Stomach (tissue), 9 donors: Measurements from ENCODE around the gene ACP5. TPM values are rescaled to one million over a fixed set of nuclear protein-coding genes. Genes with fewer than 3 reads are reported as not detected.

Experiments
- DNase-seq, 2 donors: peaks; one replicate each; pipeline versions ENCODE4 v3.0.0 to v3.0.0-alpha.2; 2013 to 2019
- H3K27ac ChIP-seq, 5 donors: fragments of 200-600 bp in 4 of 5; sonication (generic) in 4 of 5; one replicate each; pipeline ENCODE4 v1.5.1; 2013 to 2019; ENCODE audit warnings: mild to moderate bottlenecking in 1 of 5, moderate library complexity in 1 of 5
- H3K27me3 ChIP-seq, 3 donors: fragments of 200-600 bp; sonication (generic); one replicate each; pipeline ENCODE4 v1.5.1; 2017 to 2019; ENCODE audit warnings: mixed run types in 1 of 3
- H3K36me3 ChIP-seq, 4 donors: fragments of 200-600 bp; sonication (generic); 1 replicate in 3 of 4; 2 replicates in 1 of 4; pipeline ENCODE4 v1.5.1; 2016 to 2019
- H3K4me1 ChIP-seq, 4 donors: fragments of 200-600 bp; sonication (generic); one replicate each; pipeline ENCODE4 v1.5.1; 2016 to 2019
- H3K4me3 ChIP-seq, 4 donors: fragments of 200-600 bp; sonication (generic) in 3 of 4; one replicate each; pipeline ENCODE4 v1.5.1; 2016 to 2019; ENCODE audit warnings: mild to moderate bottlenecking in 1 of 4
- H3K9me3 ChIP-seq, 4 donors: fragments of 200-600 bp; sonication (generic); one replicate each; pipeline ENCODE4 v1.5.1; 2016 to 2019
- CTCF ChIP-seq, 7 experiments: fragments of 450-650 bp in 4 of 7; fragments of 200-600 bp in 3 of 7; sonication (generic) in 3 of 7; IDR thresholded peaks; one replicate each; pipeline ENCODE4 v1.5.1; 2016 to 2019; ENCODE audit warnings: antibody characterized with exemption in 7 of 7, control low read depth in 2 of 7, mild to moderate bottlenecking in 1 of 7
- EP300 ChIP-seq: sonication (generic); formaldehyde crosslinking; IDR thresholded peaks from one replicate; pipeline ENCODE4 v1.6.1; 2017; ENCODE audit warnings: antibody characterized with exemption
- POLR2A ChIP-seq, 4 donors: fragments of 450-650 bp; IDR thresholded peaks; one replicate each; pipeline ENCODE4 v1.6.1; 2016; ENCODE audit warnings: antibody characterized with exemption in 4 of 4, control low read depth in 2 of 4, mild to moderate bottlenecking in 1 of 4, moderate library complexity in 1 of 4
- POLR2AphosphoS5 ChIP-seq, 3 donors: sonication (generic); formaldehyde crosslinking; IDR thresholded peaks; one replicate each; pipeline ENCODE4 v1.6.1; 2016; ENCODE audit warnings: antibody characterized with exemption in 3 of 3
- WGBS, 5 donors: extraction: QIAGEN DNeasy Blood & Tissue Kit in 3 of 5; methylation state at CpG; one replicate each; pipeline versions ENCODE4 v1.1.5 to v1.1.7; 2013 to 2018; 5-methylcytosine and 5-hydroxymethylcytosine counted together
- intact Hi-C: fragments of 100-400 bp; cut with DNase I; formaldehyde crosslinking; loops from one replicate; pipeline ENCODE4 v1.15.1; 2023; ENCODE audit warnings: low total_unique reads
- polyA plus RNA-seq, 3 donors: library from polyadenylated mRNA; stranded (reverse); fragments of 200-250 nt; gene quantifications; one replicate each; pipeline ENCODE4 v1.2.3, GENCODE V29; 2013
- total RNA-seq, 5 donors: library from RNA; depleted of rRNA; stranded (reverse); fragments of >200 nt; gene quantifications; one replicate each; pipeline versions ENCODE4 v1.1.0 to v1.2.3, GENCODE V29; 2014 to 2016
- donor health status: healthy with polysubstance abuse.
- donor health status: Bipolar disorder and iron deficiency.
- donor health status: healthy.

Gene ACP5
- total and polyA plus RNA-seq, 8 donors: 6.1 to 67.9 (median 47.5) TPM; not detected in 1

GRCh38 chr19:11535792-11536595, 41.5 kb downstream of the ACP5 start:
- DNase-seq: peak; percentile 91 to 96
- Histone ChIP-seq H3K27ac (peak overlapping the region; percentile 4 to 95 (median 81)), H3K4me3 (peak overlapping the region; percentile 22 to 42 (median 29)), H3K36me3 (no peaks in the 10 kb centered on the region), H3K27me3 (peaks cover 4 to 25% (median 17%) of the 10 kb centered on the region in 3 donors), H3K4me1 (peaks cover 7 to 25% (median 23%) of the 10 kb centered on the region in 4 donors), H3K9me3 (no peaks in the 10 kb centered on the region)
- peak in 2 of 3 donors; percentile 45 to 63 for TF ChIP-seq POLR2AphosphoS5 (IDR thresholded peaks at IDR 0.05)
- TF ChIP-seq CTCF (IDR thresholded peaks at IDR 0.05): peak in 5 of 7 experiments; percentile 56 to 96 (median 91)
- TF ChIP-seq POLR2A (IDR thresholded peaks at IDR 0.05): peak in 1 of 4 donors; percentile 16
- peak; percentile 59 for TF ChIP-seq EP300
- WGBS, 5 donors: 12 to 21% (median 14%) methylated on average over 30 to 54 of the region's 54 CpGs
- intact Hi-C loops: no loop called here

- Histone ChIP-seq H3K9me3 (no peaks in the 10 kb centered on the region), H3K36me3 (no peaks in the 10 kb centered on the region), H3K27ac (peak overlapping the region in 4 of 5 donors; percentile 78 to 95 (median 82)), H3K27me3 (peaks cover 4 to 14% (median 9%) of the 10 kb centered on the region in 3 donors), H3K4me1 (peaks cover 7 to 35% (median 24%) of the 10 kb centered on the region in 4 donors), H3K4me3 (no peak overlapping the region)
- 47 to 63% (median 60%) methylated on average over 5 of the region's 5 CpGs for WGBS, 5 donors
- TF ChIP-seq CTCF (IDR thresholded peaks at IDR 0.05) (no peak), POLR2AphosphoS5 (IDR thresholded peaks at IDR 0.05) (no peak), POLR2A (IDR thresholded peaks at IDR 0.05) (no peak), EP300 (no peak)
- intact Hi-C loops: no loop called here
- DNase-seq: no peak
Measured at GRCh38 chr19:11534948-11535347, 42.5 kb downstream of the ACP5 start.

GRCh38 chr19:11534538-11534937, 42.9 kb downstream of the ACP5 start:
- Histone ChIP-seq H3K27me3 (peaks cover 4 to 10% (median 5%) of the 10 kb centered on the region in 3 donors), H3K4me3 (no peak overlapping the region), H3K36me3 (no peaks in the 10 kb centered on the region), H3K9me3 (no peaks in the 10 kb centered on the region), H3K27ac (peak overlapping the region in 4 of 5 donors; percentile 78 to 95 (median 82)), H3K4me1 (peaks cover 7 to 35% (median 24%) of the 10 kb centered on the region in 4 donors)
- intact Hi-C loops: no loop called here
- TF ChIP-seq POLR2AphosphoS5 (IDR thresholded peaks at IDR 0.05) (no peak), POLR2A (IDR thresholded peaks at IDR 0.05) (no peak), CTCF (IDR thresholded peaks at IDR 0.05) (no peak), EP300 (no peak)
- DNase-seq: no peak
- WGBS, 5 donors: 76 to 89% (median 83%) methylated on average over 1 of the region's 1 CpG

- Histone ChIP-seq H3K9me3 (no peaks in the 10 kb centered on the region), H3K27ac (peak overlapping the region in 4 of 5 donors; percentile 90 to 93 (median 92)), H3K36me3 (peaks cover 0 to 8% (median 3%) of the 10 kb centered on the region in 4 donors), H3K27me3 (no peaks in the 10 kb centered on the region), H3K4me3 (no peak overlapping the region), H3K4me1 (peaks cover 17 to 49% (median 28%) of the 10 kb centered on the region in 4 donors)
- 21 to 29% (median 24%) methylated on average over 9 of the region's 9 CpGs for WGBS, 5 donors
- DNase-seq: peak; percentile 80 to 91
- intact Hi-C loops: no loop called here
- TF ChIP-seq POLR2A (IDR thresholded peaks at IDR 0.05) (no peak), POLR2AphosphoS5 (IDR thresholded peaks at IDR 0.05) (peak in 1 of 3 donors; percentile 61), EP300 (no peak), CTCF (IDR thresholded peaks at IDR 0.05) (peak in 1 of 7 experiments; percentile 31)
Measured at GRCh38 chr19:11530432-11530831, 47.0 kb downstream of the ACP5 start.
